WTC11 (cell line): ENCODE measurements around the gene ARHGAP40.

ENCODE experiments used
- ATF3 ChIP-seq: sonication (generic); formaldehyde crosslinking; conservative IDR thresholded peaks from 2 replicates; pipeline ENCODE4 v1.8.1; 2022; ENCODE audit warnings: mild to moderate bottlenecking, missing genetic modification reagents
- CTCF ChIP-seq: fragments of 200-600 bp; IDR thresholded peaks from 2 replicates; pipeline ENCODE4 v1.8.0; 2022; ENCODE audit warnings: antibody characterized with exemption
- ESRRA ChIP-seq: sonication (generic); formaldehyde crosslinking; IDR thresholded peaks from 2 replicates; pipeline ENCODE4 v1.8.1; 2022; ENCODE audit warnings: mild to moderate bottlenecking, missing genetic modification reagents, borderline replicate concordance
- FOXJ3 ChIP-seq: sonication (generic); formaldehyde crosslinking; IDR thresholded peaks from 2 replicates; pipeline ENCODE4 v1.9.0; 2021; ENCODE audit warnings: missing genetic modification reagents, mild to moderate bottlenecking, borderline replicate concordance
- FOXP4 ChIP-seq: sonication (generic); formaldehyde crosslinking; IDR thresholded peaks from 2 replicates; pipeline ENCODE4 v1.8.0; 2022; ENCODE audit warnings: mild to moderate bottlenecking, missing genetic modification reagents
- MAX ChIP-seq: sonication (generic); formaldehyde crosslinking; IDR thresholded peaks from 2 replicates; pipeline ENCODE4 v1.8.0; 2022; ENCODE audit warnings: mild to moderate bottlenecking, missing genetic modification reagents
- RELA ChIP-seq: sonication (generic); formaldehyde crosslinking; IDR thresholded peaks from 2 replicates; pipeline ENCODE4 v1.8.1; 2022; ENCODE audit warnings: missing genetic modification reagents, mild to moderate bottlenecking, borderline replicate concordance
- TCF7 ChIP-seq: sonication (generic); formaldehyde crosslinking; IDR thresholded peaks from 2 replicates; pipeline ENCODE4 v1.8.0; 2022; ENCODE audit warnings: mild to moderate bottlenecking, low read depth, missing genetic modification reagents, moderate library complexity
- TP53 ChIP-seq: sonication (generic); formaldehyde crosslinking; IDR thresholded peaks from 2 replicates; pipeline ENCODE4 v1.8.1; 2023; ENCODE audit warnings: mild to moderate bottlenecking, missing genetic modification reagents
- ZNF232 ChIP-seq: sonication (generic); formaldehyde crosslinking; IDR thresholded peaks from 2 replicates; pipeline ENCODE4 v1.8.0; 2022; ENCODE audit warnings: mild to moderate bottlenecking, missing genetic modification reagents
- TF ChIP-seq, protein P1 (sequence below): sonication (generic); formaldehyde crosslinking; IDR thresholded peaks from 2 replicates; pipeline ENCODE4 v1.8.1; 2022; ENCODE audit warnings: low read depth, missing genetic modification reagents, borderline replicate concordance
- TF ChIP-seq, protein P2 (sequence below): sonication (generic); formaldehyde crosslinking; IDR thresholded peaks from 2 replicates; pipeline ENCODE4 v1.8.1; 2023; ENCODE audit warnings: mild to moderate bottlenecking, missing genetic modification reagents, moderate library complexity
- TF ChIP-seq, protein P3 (sequence below): sonication (generic); formaldehyde crosslinking; IDR thresholded peaks from 2 replicates; pipeline ENCODE4 v1.8.0; 2023; ENCODE audit warnings: mild to moderate bottlenecking, missing genetic modification reagents

GRCh38 chr20:38671701-38672292 lies 70.2 kb downstream of the ARHGAP40 start:
- TF ChIP-seq CTCF (no peak), FOXJ3 (no peak), ZNF232 (CRISPR knock-in tag) (no peak), MAX (CRISPR knock-in tag) (no peak), FOXP4 (no peak), ATF3 (no peak), TP53 (no peak), RELA (CRISPR knock-in tag) (no peak), ESRRA (no peak), TCF7 (CRISPR knock-in tag) (no peak)
- TF ChIP-seq, protein P1, sequence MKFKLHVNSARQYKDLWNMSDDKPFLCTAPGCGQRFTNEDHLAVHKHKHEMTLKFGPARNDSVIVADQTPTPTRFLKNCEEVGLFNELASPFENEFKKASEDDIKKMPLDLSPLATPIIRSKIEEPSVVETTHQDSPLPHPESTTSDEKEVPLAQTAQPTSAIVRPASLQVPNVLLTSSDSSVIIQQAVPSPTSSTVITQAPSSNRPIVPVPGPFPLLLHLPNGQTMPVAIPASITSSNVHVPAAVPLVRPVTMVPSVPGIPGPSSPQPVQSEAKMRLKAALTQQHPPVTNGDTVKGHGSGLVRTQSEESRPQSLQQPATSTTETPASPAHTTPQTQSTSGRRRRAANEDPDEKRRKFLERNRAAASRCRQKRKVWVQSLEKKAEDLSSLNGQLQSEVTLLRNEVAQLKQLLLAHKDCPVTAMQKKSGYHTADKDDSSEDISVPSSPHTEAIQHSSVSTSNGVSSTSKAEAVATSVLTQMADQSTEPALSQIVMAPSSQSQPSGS (CRISPR knock-in tag), result no peak
- TF ChIP-seq, protein P2, sequence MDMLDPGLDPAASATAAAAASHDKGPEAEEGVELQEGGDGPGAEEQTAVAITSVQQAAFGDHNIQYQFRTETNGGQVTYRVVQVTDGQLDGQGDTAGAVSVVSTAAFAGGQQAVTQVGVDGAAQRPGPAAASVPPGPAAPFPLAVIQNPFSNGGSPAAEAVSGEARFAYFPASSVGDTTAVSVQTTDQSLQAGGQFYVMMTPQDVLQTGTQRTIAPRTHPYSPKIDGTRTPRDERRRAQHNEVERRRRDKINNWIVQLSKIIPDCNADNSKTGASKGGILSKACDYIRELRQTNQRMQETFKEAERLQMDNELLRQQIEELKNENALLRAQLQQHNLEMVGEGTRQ (CRISPR knock-in tag), result no peak
- TF ChIP-seq, protein P3, sequence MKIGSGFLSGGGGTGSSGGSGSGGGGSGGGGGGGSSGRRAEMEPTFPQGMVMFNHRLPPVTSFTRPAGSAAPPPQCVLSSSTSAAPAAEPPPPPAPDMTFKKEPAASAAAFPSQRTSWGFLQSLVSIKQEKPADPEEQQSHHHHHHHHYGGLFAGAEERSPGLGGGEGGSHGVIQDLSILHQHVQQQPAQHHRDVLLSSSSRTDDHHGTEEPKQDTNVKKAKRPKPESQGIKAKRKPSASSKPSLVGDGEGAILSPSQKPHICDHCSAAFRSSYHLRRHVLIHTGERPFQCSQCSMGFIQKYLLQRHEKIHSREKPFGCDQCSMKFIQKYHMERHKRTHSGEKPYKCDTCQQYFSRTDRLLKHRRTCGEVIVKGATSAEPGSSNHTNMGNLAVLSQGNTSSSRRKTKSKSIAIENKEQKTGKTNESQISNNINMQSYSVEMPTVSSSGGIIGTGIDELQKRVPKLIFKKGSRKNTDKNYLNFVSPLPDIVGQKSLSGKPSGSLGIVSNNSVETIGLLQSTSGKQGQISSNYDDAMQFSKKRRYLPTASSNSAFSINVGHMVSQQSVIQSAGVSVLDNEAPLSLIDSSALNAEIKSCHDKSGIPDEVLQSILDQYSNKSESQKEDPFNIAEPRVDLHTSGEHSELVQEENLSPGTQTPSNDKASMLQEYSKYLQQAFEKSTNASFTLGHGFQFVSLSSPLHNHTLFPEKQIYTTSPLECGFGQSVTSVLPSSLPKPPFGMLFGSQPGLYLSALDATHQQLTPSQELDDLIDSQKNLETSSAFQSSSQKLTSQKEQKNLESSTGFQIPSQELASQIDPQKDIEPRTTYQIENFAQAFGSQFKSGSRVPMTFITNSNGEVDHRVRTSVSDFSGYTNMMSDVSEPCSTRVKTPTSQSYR (CRISPR knock-in tag), result no peak
